A549 (cell line): Measurements from ENCODE around the gene SLC44A2. TPM values are rescaled to one million over a fixed set of nuclear protein-coding genes. Genes with fewer than 3 reads are reported as not detected.
A peak's percentile ranks its signal among the peaks of the same experiment; 100 is the strongest.

Experiments used
- ATAC-seq, 2 experiments: fragments of 200-7000 bp in 1 of 2; fragments of >200 bp in 1 of 2; cut with Nextera tagmentation in 1 of 2; cut with Tn5 transposase in 1 of 2; 3 replicates each; pipeline versions ENCODE4 v1.8.0 to v1.9.1; 2018 to 2020; ENCODE audit warnings: mild to moderate bottlenecking in 1 of 2, moderate library complexity in 1 of 2
- CTCF ChIA-PET: fragments of 300-600 bp; sonication (Branson Sonifier 250); formaldehyde crosslinking; extraction: SDS; loops from one replicate; lab custom pipeline; 2021; ENCODE audit warnings: antibody characterized with exemption, inconsistent platforms; lab: Yijun Ruan, JAX
- POLR2A ChIA-PET: fragments of 350-600 bp; formaldehyde crosslinking; extraction: SDS; loops from one replicate; lab custom pipeline; 2021; ENCODE audit warnings: antibody characterized with exemption, inconsistent platforms; lab: Yijun Ruan, JAX
- DNase-seq, 2 experiments: peaks; one replicate each; pipeline versions ENCODE4 v3.0.0 to v3.0.0-alpha.2; 2011 to 2016; ENCODE audit warnings: low read depth in 1 of 2, low spot score in 1 of 2
- FAIRE-seq: peaks from 2 replicates; lab custom pipeline; 2011; peaks lifted over from hg19 to GRCh38; lab: Jason Lieb, UNC
- H3K27ac ChIP-seq, 2 experiments: fragments of >200 bp; sonication (Bioruptor Twin); formaldehyde crosslinking; 3 replicates each; pipeline ENCODE4 v1.5.1; 2016 to 2017
- H3K4me1 ChIP-seq: fragments of >200 bp; sonication (Bioruptor Twin); formaldehyde crosslinking; 3 replicates; pipeline ENCODE4 v1.6.1; 2016
- H3K4me2 ChIP-seq: fragments of >200 bp; sonication (Bioruptor Twin); formaldehyde crosslinking; 3 replicates; pipeline ENCODE4 v1.6.1; 2016
- H3K4me3 ChIP-seq: fragments of >200 bp; sonication (Bioruptor Twin); formaldehyde crosslinking; 3 replicates; pipeline ENCODE4 v1.5.1; 2016
- H3K9me3 ChIP-seq: fragments of >200 bp; sonication (Bioruptor Twin); formaldehyde crosslinking; 3 replicates; pipeline ENCODE4 v1.6.1; 2016
- ATOH8 ChIP-seq: fragments of 250-450 bp; sonication (Bioruptor Pico); IDR thresholded peaks from 2 replicates; pipeline ENCODE4 v1.5.0; 2020; ENCODE audit warnings: low read depth, mild to moderate bottlenecking, moderate library complexity
- BCL3 ChIP-seq: fragments of >200 bp; sonication (Bioruptor Twin); formaldehyde crosslinking; IDR thresholded peaks from 3 replicates; pipeline ENCODE4 v1.6.1; 2016
- BHLHE40 ChIP-seq: IDR thresholded peaks from 2 replicates; pipeline ENCODE4 v1.6.1; 2012; ENCODE audit warnings: low read depth, low read length, inconsistent platforms
- CBX2 ChIP-seq: fragments of 200-600 bp; sonication (generic); IDR thresholded peaks from 2 replicates; pipeline ENCODE4 v1.6.1; 2016; ENCODE audit warnings: low read depth, mild to moderate bottlenecking, borderline replicate concordance
- CHD2 ChIP-seq: fragments of 150-350 bp; IDR thresholded peaks from 2 replicates; pipeline ENCODE4 v1.6.1; 2014; ENCODE audit warnings: low read length; ENCODE audit not compliant: partially characterized antibody
- EP300 ChIP-seq, 2 experiments: fragments of >200 bp; sonication (Bioruptor Twin); formaldehyde crosslinking; IDR thresholded peaks; 2 replicates in 1 of 2; 3 replicates in 1 of 2; pipeline ENCODE4 v1.6.1; 2016 to 2017
- FOSL2 ChIP-seq, 2 experiments: fragments of 450-650 bp in 1 of 2; fragments of >200 bp in 1 of 2; sonication (Bioruptor Twin) in 1 of 2; formaldehyde crosslinking; IDR thresholded peaks; 2 replicates each; pipeline versions ENCODE4 v1.5.0 to v1.6.1; 2016 to 2020; ENCODE audit warnings: mild to moderate bottlenecking in 1 of 2, moderate library complexity in 1 of 2
- HOXA7 ChIP-seq: fragments of 250-450 bp; sonication (Bioruptor Pico); IDR thresholded peaks from 2 replicates; pipeline ENCODE4 v1.5.0; 2020; ENCODE audit warnings: mild to moderate bottlenecking, moderate library complexity
- HOXB13 ChIP-seq: fragments of 250-450 bp; sonication (Bioruptor Pico); IDR thresholded peaks from 2 replicates; pipeline ENCODE4 v1.5.0; 2020; ENCODE audit warnings: low read depth, mild to moderate bottlenecking, moderate library complexity
- HOXB5 ChIP-seq: fragments of 250-450 bp; sonication (Bioruptor Pico); IDR thresholded peaks from 2 replicates; pipeline ENCODE4 v1.5.0; 2020; ENCODE audit warnings: mild to moderate bottlenecking, moderate library complexity
- KDM1A ChIP-seq: fragments of 200-600 bp; sonication (generic); IDR thresholded peaks from 2 replicates; pipeline ENCODE4 v1.6.1; 2016; ENCODE audit warnings: low read depth, mild to moderate bottlenecking
- KDM5A ChIP-seq: fragments of 200-600 bp; sonication (generic); IDR thresholded peaks from 2 replicates; pipeline ENCODE4 v1.6.1; 2016; ENCODE audit warnings: antibody characterized with exemption, mild to moderate bottlenecking
- MAFK ChIP-seq: fragments of 450-650 bp; IDR thresholded peaks from 2 replicates; pipeline ENCODE4 v1.6.1; 2014; ENCODE audit not compliant: partially characterized antibody
- MAZ ChIP-seq: fragments of 150-350 bp; IDR thresholded peaks from 2 replicates; pipeline ENCODE4 v1.6.1; 2014; ENCODE audit warnings: antibody characterized with exemption, low read depth, low read length, borderline replicate concordance
- NFE2L2 ChIP-seq: fragments of 150-350 bp; conservative IDR thresholded peaks from 2 replicates; pipeline ENCODE4 v1.6.1; 2014; ENCODE audit warnings: low read length
- NPAS2 ChIP-seq: fragments of 250-450 bp; sonication (Bioruptor Pico); IDR thresholded peaks from 2 replicates; pipeline ENCODE4 v1.8.0; 2022; ENCODE audit warnings: mild to moderate bottlenecking, moderate library complexity, borderline replicate concordance
- NR3C1 ChIP-seq: fragments of >200 bp; sonication (Bioruptor Twin); formaldehyde crosslinking; IDR thresholded peaks from 3 replicates; pipeline ENCODE4 v1.6.1; 2017
- PBX3 ChIP-seq: IDR thresholded peaks from 2 replicates; pipeline ENCODE4 v1.6.1; 2012
- PHF8 ChIP-seq: fragments of 200-600 bp; sonication (generic); IDR thresholded peaks from 2 replicates; pipeline ENCODE4 v1.6.1; 2016; ENCODE audit warnings: low read depth, mild to moderate bottlenecking, antibody characterized with exemption, moderate library complexity, borderline replicate concordance
- POLR2AphosphoS2 ChIP-seq: conservative IDR thresholded peaks from 2 replicates; pipeline ENCODE4 v1.6.1; 2012; ENCODE audit warnings: low read length, improper control_type of control experiment, inconsistent platforms
- RAD21 ChIP-seq, 2 experiments: fragments of >200 bp in 1 of 2; sonication (Bioruptor Twin) in 1 of 2; formaldehyde crosslinking in 1 of 2; IDR thresholded peaks in 1 of 2; conservative IDR thresholded peaks in 1 of 2; 2 replicates in 1 of 2; 3 replicates in 1 of 2; pipeline ENCODE4 v1.6.1; 2012 to 2018; ENCODE audit warnings: inconsistent platforms in 1 of 2
- RNF2 ChIP-seq: fragments of 200-600 bp; sonication (generic); IDR thresholded peaks from 2 replicates; pipeline ENCODE4 v1.6.1; 2016; ENCODE audit warnings: low read depth, mild to moderate bottlenecking, antibody characterized with exemption, moderate library complexity, borderline replicate concordance
- SMC3 ChIP-seq: fragments of >200 bp; sonication (Bioruptor Twin); formaldehyde crosslinking; IDR thresholded peaks from 3 replicates; pipeline ENCODE4 v1.6.1; 2018; ENCODE audit warnings: inconsistent platforms
- ZSCAN20 ChIP-seq: fragments of 250-450 bp; sonication (Bioruptor Pico); IDR thresholded peaks from 2 replicates; pipeline ENCODE4 v1.8.0; 2022; ENCODE audit warnings: mild to moderate bottlenecking, moderate library complexity
- WGBS: methylation state at CpG from one replicate; pipeline ENCODE4 v1.1.6; 2017; ENCODE audit errors: missing lambda C conversion rate; 5-methylcytosine and 5-hydroxymethylcytosine counted together
- polyA plus RNA-seq, 4 experiments: library from polyadenylated mRNA; depleted of rRNA in 3 of 4; stranded (reverse); fragments of >200 nt; fragmentation: RNase III in 1 of 4; extraction: RNeasy Plus Mini Kit Qiagen cat#74134 plus additional on column Dnase treatment in 1 of 4; gene quantifications; 2 replicates in 3 of 4; 3 replicates in 1 of 4; pipeline ENCODE4 v1.2.3, GENCODE V29; 2011 to 2017
- TF ChIP-seq, protein P1 (sequence below): fragments of >200 bp; sonication (Bioruptor Twin); formaldehyde crosslinking; IDR thresholded peaks from 2 replicates; pipeline ENCODE4 v1.6.1; 2016
- TF ChIP-seq, protein P2 (sequence below): fragments of 250-450 bp; sonication (Bioruptor Pico); IDR thresholded peaks from 2 replicates; pipeline ENCODE4 v1.5.0; 2021; ENCODE audit warnings: mild to moderate bottlenecking, moderate library complexity, borderline replicate concordance
- TF ChIP-seq, protein P3 (sequence below): IDR thresholded peaks from 2 replicates; pipeline ENCODE4 v1.6.1; 2012

Gene SLC44A2
- polyA plus RNA-seq, 2 of the 4 experiments (the other 2 are of a cell fraction) = 8.3 TPM

DNA sequence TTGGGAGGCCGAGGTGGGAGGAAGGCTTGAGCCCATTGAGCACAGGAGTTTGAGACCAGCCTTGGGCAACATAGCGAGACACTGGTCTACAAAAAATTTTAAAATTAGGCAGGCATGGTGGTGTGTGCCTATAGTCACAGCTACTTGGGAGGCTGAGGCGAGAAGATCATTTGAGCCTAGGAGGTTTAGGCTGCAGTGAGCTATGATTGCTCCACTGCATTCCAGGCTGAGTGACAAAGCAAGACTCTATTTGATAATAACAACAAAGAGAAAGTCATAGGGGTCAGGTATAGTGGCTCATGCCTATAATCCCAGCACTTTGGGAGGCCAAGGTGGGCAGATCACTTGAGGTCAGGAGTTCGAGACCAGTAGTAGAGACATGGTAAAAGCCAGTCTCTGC is 4.6 kb upstream of the SLC44A2 start (continued):
- TF ChIP-seq, protein P1, sequence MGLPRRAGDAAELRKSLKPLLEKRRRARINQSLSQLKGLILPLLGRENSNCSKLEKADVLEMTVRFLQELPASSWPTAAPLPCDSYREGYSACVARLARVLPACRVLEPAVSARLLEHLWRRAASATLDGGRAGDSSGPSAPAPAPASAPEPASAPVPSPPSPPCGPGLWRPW = no peak
- TF ChIP-seq POLR2AphosphoS2 (no peak), HOXA7 (CRISPR knock-in tag) (no peak), NFE2L2 (no peak), HOXB5 (CRISPR knock-in tag) (no peak)

DNA sequence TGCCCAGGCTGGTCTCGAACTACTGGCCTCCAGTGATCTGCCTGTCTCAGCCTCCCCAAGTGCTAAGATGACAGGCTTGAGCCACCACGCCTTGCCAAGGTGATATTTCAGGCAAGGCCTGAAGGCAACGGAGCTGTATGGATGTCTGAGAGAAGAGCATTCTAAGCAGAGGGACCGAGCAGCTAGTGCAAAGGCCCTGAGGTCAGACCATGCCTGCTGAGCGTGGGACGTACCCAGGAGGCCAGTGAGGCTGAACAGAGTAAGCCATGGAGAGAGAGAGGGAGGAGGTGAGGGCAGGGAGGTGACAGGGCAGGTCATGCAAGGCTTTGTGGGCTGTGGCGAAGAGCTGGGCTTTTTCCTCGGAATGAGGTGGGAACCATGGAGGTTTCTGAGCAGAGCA is 3.4 kb upstream of the SLC44A2 start:
- CTCF ChIA-PET = interaction anchor here (0.5 to 2.3 kb wide), 6 partner anchors 16 to 129 kb away, joined by 3 to 14 read pairs (median 4); no protein-coding TSS in a partner anchor
- no peaks in the 10 kb centered on the region for H3K9me3 ChIP-seq
- no peak overlapping the region for H3K4me3 ChIP-seq
- ATAC-seq (no peak), DNase-seq (no peak), FAIRE-seq (no peak)
- POLR2A ChIA-PET = no interaction called here
- 87% methylated on average over 8 of the region's 8 CpGs for WGBS
- no peak overlapping the region for H3K27ac ChIP-seq
- 0 out of 3 replicates have a peak, but pooled peaks cover 4% of the 10 kb centered on the region for H3K4me1 ChIP-seq
- no peak for TF ChIP-seq ATOH8 (CRISPR knock-in tag)
- no peak for TF ChIP-seq RNF2
- TF ChIP-seq BCL3 = no peak
- TF ChIP-seq PHF8 = no peak
- no peak for TF ChIP-seq KDM1A
- no peak for TF ChIP-seq CBX2
- no peak for TF ChIP-seq MAFK
- no peak for TF ChIP-seq NPAS2 (CRISPR knock-in tag)
- TF ChIP-seq, protein P2, sequence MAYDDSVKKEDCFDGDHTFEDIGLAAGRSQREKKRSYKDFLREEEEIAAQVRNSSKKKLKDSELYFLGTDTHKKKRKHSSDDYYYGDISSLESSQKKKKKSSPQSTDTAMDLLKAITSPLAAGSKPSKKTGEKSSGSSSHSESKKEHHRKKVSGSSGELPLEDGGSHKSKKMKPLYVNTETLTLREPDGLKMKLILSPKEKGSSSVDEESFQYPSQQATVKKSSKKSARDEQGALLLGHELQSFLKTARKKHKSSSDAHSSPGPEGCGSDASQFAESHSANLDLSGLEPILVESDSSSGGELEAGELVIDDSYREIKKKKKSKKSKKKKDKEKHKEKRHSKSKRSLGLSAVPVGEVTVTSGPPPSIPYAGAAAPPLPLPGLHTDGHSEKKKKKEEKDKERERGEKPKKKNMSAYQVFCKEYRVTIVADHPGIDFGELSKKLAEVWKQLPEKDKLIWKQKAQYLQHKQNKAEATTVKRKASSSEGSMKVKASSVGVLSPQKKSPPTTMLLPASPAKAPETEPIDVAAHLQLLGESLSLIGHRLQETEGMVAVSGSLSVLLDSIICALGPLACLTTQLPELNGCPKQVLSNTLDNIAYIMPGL (CRISPR knock-in tag) = no peak
- no peak for TF ChIP-seq KDM5A
- TF ChIP-seq SMC3 = no peak
- TF ChIP-seq HOXB13 (CRISPR knock-in tag) = no peak
- no peak for TF ChIP-seq ZSCAN20
- TF ChIP-seq NR3C1 = no peak
- TF ChIP-seq, protein P3, sequence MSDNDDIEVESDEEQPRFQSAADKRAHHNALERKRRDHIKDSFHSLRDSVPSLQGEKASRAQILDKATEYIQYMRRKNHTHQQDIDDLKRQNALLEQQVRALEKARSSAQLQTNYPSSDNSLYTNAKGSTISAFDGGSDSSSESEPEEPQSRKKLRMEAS = no peak
- TF ChIP-seq POLR2AphosphoS2 = no peak
- TF ChIP-seq FOSL2 (IDR thresholded peaks at IDR 0.05) = no peak
- no peak for TF ChIP-seq FOSL2 (CRISPR knock-in tag; IDR thresholded peaks at IDR 0.05)
- no peak overlapping the region for H3K4me2 ChIP-seq

DNA sequence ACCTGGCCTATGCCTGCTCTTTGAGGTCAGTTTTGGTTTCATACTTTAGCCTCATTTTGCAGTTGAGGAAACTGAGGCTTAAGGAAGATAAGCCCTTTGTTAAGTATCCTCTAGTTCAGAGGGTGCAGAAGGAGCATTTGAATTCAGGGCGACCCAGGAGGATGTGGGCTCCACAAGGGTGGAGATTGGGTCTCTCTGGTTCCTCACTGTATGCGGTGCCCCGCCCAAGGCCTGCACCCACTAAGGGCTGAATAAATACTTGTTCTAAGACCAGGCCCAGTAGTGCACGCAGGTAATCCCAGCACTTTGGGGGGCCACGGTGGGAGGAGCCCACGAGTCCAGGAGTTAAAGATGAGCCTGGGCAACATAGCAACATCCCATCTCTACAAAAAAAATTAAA is 768 bp upstream of the SLC44A2 start:
- ChIA-PET POLR2A (interaction anchor here (1.4 kb wide), 1 partner anchor 20 kb away, joined by 10 read pairs; no protein-coding TSS in a partner anchor), CTCF (no interaction called here)

More for the DNA sequence above, 768 bp upstream of the SLC44A2 start:
- H3K4me1 ChIP-seq = 0 out of 3 replicates have a peak, but pooled peaks cover 4% of the 10 kb centered on the region
- no peaks in the 10 kb centered on the region for H3K9me3 ChIP-seq
- DNase-seq = no peak
- 98% methylated on average over 6 of the region's 6 CpGs for WGBS
- peak overlapping the region; percentile 97 for H3K4me2 ChIP-seq
- FAIRE-seq = no peak
- H3K4me3 ChIP-seq = no peak overlapping the region; the same call in 2 of the 3 replicates
- no peak overlapping the region for H3K27ac ChIP-seq
- no peak for TF ChIP-seq PBX3
- no peak for TF ChIP-seq CHD2
- TF ChIP-seq KDM5A = no peak
- TF ChIP-seq RAD21 (conservative IDR thresholded peaks at IDR 0.05 in 1 of 2, IDR thresholded peaks at IDR 0.05 in 1 of 2) = no peak
- TF ChIP-seq, protein P1 = no peak
- no peak for TF ChIP-seq MAZ
- no peak for TF ChIP-seq EP300 (IDR thresholded peaks at IDR 0.05)
- TF ChIP-seq BHLHE40 = no peak
- no peak for ATAC-seq
